Right lobe of liver (tissue), 6 donors: Measurements from ENCODE around the gene DNAJC11. TPM values are rescaled to one million over a fixed set of nuclear protein-coding genes. Genes with fewer than 3 reads are reported as not detected.

ENCODE experiments used
- ATAC-seq, 4 donors: fragments of 200-7000 bp; cut with Tn5 transposase; one replicate each; pipeline ENCODE4 v1.9.1; 2020; ENCODE audit warnings: mild to moderate bottlenecking in 4 of 4, moderate library complexity in 4 of 4
- DNase-seq, 3 donors: peaks; one replicate each; pipeline ENCODE4 v3.0.0-alpha.2; 2020
- H3K27ac ChIP-seq, 3 donors: fragments of 200-600 bp; one replicate each; pipeline ENCODE4 v1.8.0; 2022
- H3K27me3 ChIP-seq, 2 donors: fragments of 200-600 bp; one replicate each; pipeline ENCODE4 v1.8.0; 2022
- H3K36me3 ChIP-seq, 4 donors: fragments of 200-600 bp; sonication (generic) in 1 of 4; one replicate each; pipeline versions ENCODE4 v1.5.1 to v1.8.0; 2017 to 2022; ENCODE audit warnings: control low read depth in 1 of 4
- H3K4me1 ChIP-seq, 4 donors: fragments of 200-600 bp; sonication (generic) in 1 of 4; one replicate each; pipeline versions ENCODE4 v1.5.1 to v1.8.0; 2017 to 2022; ENCODE audit warnings: control low read depth in 1 of 4
- H3K4me3 ChIP-seq, 3 donors: fragments of 200-600 bp; one replicate each; pipeline ENCODE4 v1.8.0; 2022
- H3K9me3 ChIP-seq, 4 donors: fragments of 200-600 bp; sonication (generic) in 1 of 4; one replicate each; pipeline versions ENCODE4 v1.5.1 to v1.8.0; 2017 to 2022; ENCODE audit warnings: control low read depth in 1 of 4
- CTCF ChIP-seq, 4 donors: fragments of 200-600 bp in 3 of 4; fragments of 450-650 bp in 1 of 4; IDR thresholded peaks; one replicate each; pipeline versions ENCODE4 v1.5.1 to v1.8.0; 2016 to 2022; ENCODE audit warnings: antibody characterized with exemption in 4 of 4, mild to moderate bottlenecking in 2 of 4
- POLR2A ChIP-seq: fragments of 450-650 bp; IDR thresholded peaks from one replicate; pipeline ENCODE4 v1.6.1; 2017; ENCODE audit warnings: antibody characterized with exemption, mild to moderate bottlenecking
- WGBS: methylation state at CpG from one replicate; pipeline ENCODE4 v1.1.6; 2018; ENCODE audit warnings: low coverage, low lambda C conversion rate; ENCODE audit not compliant: insufficient coverage; ENCODE audit errors: missing lambda C conversion rate; 5-methylcytosine and 5-hydroxymethylcytosine counted together
- intact Hi-C, 2 donors: fragments of 100-400 bp; cut with DNase I; formaldehyde crosslinking; loops; one replicate each; pipeline versions ENCODE4 v1.11.2 to v1.14.1; 2022
- total RNA-seq, 6 experiments: library from RNA; depleted of rRNA in 2 of 6; stranded (reverse); fragments of >200 nt in 2 of 6; fragmentation: NEBNext Ultra II Directional in 3 of 6; extraction: Animal tissue kit (Norgen Biotek cat#: 25700) in 3 of 6; gene quantifications; one replicate each; pipeline versions ENCODE4 v1.1.0 to v1.2.4, GENCODE V29; 2016 to 2023
- donor health status: DM: no; HTN: yes; CAD: no.
- donor health status: DM: no; HTN: no; CAD: no.
- donor health status: DM: no; HTN: no; CAD: no.
- donor health status: DM: no; HTN: yes; CAD: no.
- donor health status: DM: no; HTN: yes; CAD: no.

DNAJC11 gene
- total RNA-seq, 6 experiments from 2014 or later = 24.9 to 36.0 (median 28.6) TPM

- DNase-seq (no peak), ATAC-seq (no peak)
- Histone ChIP-seq H3K36me3 (peaks cover 0 to 51% (median 2%) of the 10 kb centered on the region in 4 donors), H3K27ac (no peak overlapping the region), H3K4me1 (peaks cover 0 to 24% (median 12%) of the 10 kb centered on the region in 4 donors), H3K9me3 (no peaks in the 10 kb centered on the region), H3K27me3 (no peaks in the 10 kb centered on the region), H3K4me3 (no peak overlapping the region)
- 94% methylated on average over 11 of the region's 21 CpGs for WGBS
- TF ChIP-seq CTCF (IDR thresholded peaks at IDR 0.05) = no peak
- TF ChIP-seq POLR2A = no peak
- intact Hi-C loops = no loop called here
Measured at GRCh38 chr1:6627841-6628545, 73.6 kb downstream of the DNAJC11 start.

DNA sequence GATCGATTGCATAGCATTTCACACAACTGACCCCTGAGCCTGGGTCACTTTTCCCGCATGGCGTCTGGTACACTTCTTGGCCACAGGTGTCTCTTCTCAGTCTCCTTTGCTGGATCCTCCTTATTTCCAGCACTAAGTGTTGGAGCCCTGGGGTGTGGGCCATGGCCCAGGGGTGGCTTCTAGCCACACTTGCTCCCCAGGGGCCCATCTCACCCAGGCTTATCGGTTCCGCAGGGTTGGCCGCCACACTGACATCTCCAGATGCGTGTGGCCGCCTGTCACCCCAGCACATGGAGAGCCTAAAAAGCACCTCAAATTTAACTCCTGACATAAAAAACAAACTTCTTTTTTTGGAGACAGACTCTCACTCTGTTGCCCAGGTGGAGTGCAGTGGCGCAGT, 74.6 kb downstream of the DNAJC11 start:
- peaks cover 0 to 33% (median 16%) of the 10 kb centered on the region in 4 donors for H3K4me1 ChIP-seq
- 100% methylated on average over 2 of the region's 9 CpGs for WGBS

DNA sequence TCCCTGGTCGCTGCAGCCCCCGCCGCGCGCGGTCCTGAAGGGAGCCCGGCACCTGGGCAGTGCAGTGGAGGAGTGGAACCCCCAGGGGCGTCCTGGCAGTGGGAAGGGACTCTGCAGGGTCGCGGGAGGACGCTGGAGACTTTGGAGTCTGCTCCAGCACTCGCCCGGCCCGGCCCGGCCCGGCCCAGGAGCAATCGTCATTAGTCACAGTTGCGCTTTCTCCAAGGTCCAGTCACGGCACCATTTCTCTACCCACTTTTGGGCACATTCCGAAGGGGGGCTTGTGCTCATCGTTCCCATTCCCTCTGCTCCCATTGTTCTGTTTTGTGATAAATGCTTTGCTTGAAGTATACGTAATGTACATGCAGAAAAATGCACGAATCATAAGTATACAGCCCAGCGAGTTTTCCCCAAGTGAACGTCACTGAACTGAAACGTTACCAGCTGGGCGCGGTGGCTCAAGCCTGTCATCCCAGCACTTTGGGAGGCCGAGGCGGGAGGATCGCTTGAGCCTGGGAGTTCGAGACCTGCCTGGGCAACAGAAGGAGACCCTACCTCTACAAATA, 75.9 kb downstream of the DNAJC11 start:
- 7% methylated on average over 16 of the region's 32 CpGs for WGBS
- Histone ChIP-seq H3K9me3 (no peaks in the 10 kb centered on the region), H3K4me3 (peak overlapping the region; percentile 70 to 88 (median 73)), H3K27ac (peak overlapping the region; percentile 62 to 87 (median 73)), H3K36me3 (peaks cover 0 to 29% (median 2%) of the 10 kb centered on the region in 4 donors), H3K4me1 (peaks cover 0 to 45% (median 18%) of the 10 kb centered on the region in 4 donors), H3K27me3 (no peaks in the 10 kb centered on the region)
- DNase-seq = no peak
- TF ChIP-seq POLR2A (no peak), CTCF (IDR thresholded peaks at IDR 0.05) (no peak)
- intact Hi-C loops = no loop called here
- peak in 2 of 4 donors; percentile 18 for ATAC-seq

More for the DNA sequence above, 74.6 kb downstream of the DNAJC11 start:
- no peak for DNase-seq
- no peak for TF ChIP-seq POLR2A
- Histone ChIP-seq H3K27ac (no peak overlapping the region), H3K27me3 (no peaks in the 10 kb centered on the region), H3K4me3 (no peak overlapping the region), H3K9me3 (no peaks in the 10 kb centered on the region), H3K36me3 (peaks cover 0 to 41% (median 2%) of the 10 kb centered on the region in 4 donors)
- ATAC-seq = no peak
- intact Hi-C loops = no loop called here

DNA sequence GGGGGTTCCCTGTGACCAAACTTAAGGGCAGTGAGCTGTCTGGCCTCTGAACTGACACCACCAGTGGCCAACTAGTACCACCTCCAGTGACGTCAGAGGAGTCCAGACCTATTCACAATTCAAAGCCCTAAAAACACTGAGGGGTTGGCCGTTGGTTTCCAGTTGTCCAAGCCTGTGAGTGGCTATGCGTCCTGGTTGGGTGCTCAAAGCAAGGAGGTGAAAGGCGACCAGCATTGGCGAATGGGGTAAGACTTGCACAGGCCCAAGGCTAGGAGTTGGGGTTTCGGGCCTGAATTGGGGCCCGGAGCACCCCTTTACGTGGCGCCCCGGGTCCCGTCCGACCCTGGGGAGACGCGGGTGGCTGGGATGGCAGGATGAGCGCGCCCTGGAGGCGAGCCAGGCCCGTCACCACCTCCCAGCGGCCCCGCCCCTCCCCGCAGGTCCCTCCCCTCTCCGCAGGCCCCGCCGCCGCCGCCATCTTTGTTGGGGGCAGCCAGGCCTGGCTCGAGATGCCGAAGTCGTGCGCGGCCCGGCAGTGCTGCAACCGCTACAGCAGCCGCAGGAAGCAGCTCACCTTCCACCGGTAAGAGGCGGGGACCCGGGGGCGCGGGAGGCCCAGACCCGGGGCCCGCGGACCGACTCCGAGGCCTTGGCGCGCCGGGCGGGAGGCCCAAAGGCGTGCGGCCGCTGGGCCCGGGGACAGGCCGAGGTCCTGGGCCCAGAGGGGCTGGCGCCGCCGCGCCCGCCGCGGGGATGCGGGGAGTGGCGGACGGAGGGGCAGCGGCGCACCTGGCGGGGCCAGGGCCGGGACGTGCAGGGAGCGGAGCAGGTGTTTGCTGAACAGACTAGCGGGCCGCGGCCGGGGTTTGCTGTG, 76.7 kb downstream of the DNAJC11 start, which contains the start of gene THAP3:
THAP3 (plus strand) TSS at position 159 of the 874 bp plus-strand sequence; CDS start at position 510, 351 bp downstream.
- WGBS = 2% methylated on average over 13 of the region's 73 CpGs
- H3K4me3 ChIP-seq = peak within 1 kb of the TSS; percentile 70 to 88 (median 73)
- peak within 1 kb of the TSS; percentile 62 to 87 (median 73) for H3K27ac ChIP-seq
- intact Hi-C loops = no loop called here
- peak; percentile 85 to 89 (median 88) for ATAC-seq
- H3K4me1 ChIP-seq = peaks cover 0 to 45% (median 18%) of the 10 kb centered on the region in 4 donors
- peak; percentile 91 to 94 (median 93) for DNase-seq
- no peaks in the 10 kb centered on the region for H3K27me3 ChIP-seq
- peak; percentile 30 for TF ChIP-seq POLR2A
- no peak for TF ChIP-seq CTCF (IDR thresholded peaks at IDR 0.05)
- H3K36me3 ChIP-seq = peaks cover 0 to 22% (median 5%) of the 10 kb centered on the region in 4 donors
- H3K9me3 ChIP-seq = no peaks in the 10 kb centered on the region
